Endodermal cell (in vitro differentiated cells): ENCODE data around the gene TAS2R60. TPM values are rescaled to one million over a fixed set of nuclear protein-coding genes. Genes with fewer than 3 reads are reported as not detected.

ENCODE experiments used
- DNase-seq: peaks from one replicate; pipeline ENCODE4 v3.0.0-alpha.2; 2017
- H3K27ac ChIP-seq: 2 replicates; pipeline ENCODE4 v1.5.1; 2013; ENCODE audit warnings: mild to moderate bottlenecking, low read depth, low read length, moderate library complexity
- H3K27me3 ChIP-seq: 2 replicates; pipeline ENCODE4 v1.6.1; 2013; ENCODE audit warnings: mild to moderate bottlenecking, low read length, moderate library complexity; ENCODE audit not compliant: insufficient read depth, control insufficient read depth, poor library complexity, severe bottlenecking
- H3K36me3 ChIP-seq: 2 replicates; pipeline ENCODE4 v1.7.0; 2013; ENCODE audit warnings: mild to moderate bottlenecking, low read length, moderate library complexity; ENCODE audit not compliant: control insufficient read depth, insufficient read depth
- H3K4me1 ChIP-seq: one replicate; pipeline ENCODE4 v1.7.0; 2013; ENCODE audit warnings: low read length; ENCODE audit not compliant: control insufficient read depth, insufficient read depth
- H3K4me3 ChIP-seq: 2 replicates; pipeline ENCODE4 v1.5.1; 2013; ENCODE audit warnings: mild to moderate bottlenecking, low read length, moderate library complexity
- H3K9ac ChIP-seq: 2 replicates; pipeline ENCODE4 v1.6.1; 2013; ENCODE audit warnings: mild to moderate bottlenecking, low read length, moderate library complexity; ENCODE audit not compliant: poor library complexity, severe bottlenecking; ENCODE audit errors: extremely low read depth
- H3K9me3 ChIP-seq: 2 replicates; pipeline ENCODE4 v1.6.1; 2013; ENCODE audit warnings: mild to moderate bottlenecking, low read length, moderate library complexity; ENCODE audit not compliant: control insufficient read depth
- H3K27ac Mint-ChIP-seq: 2 replicates; pipeline ENCODE4 v1.8.0; 2020; ENCODE audit warnings: mixed read lengths
- H3K27me3 Mint-ChIP-seq: 2 replicates; pipeline ENCODE4 v1.8.0; 2021; ENCODE audit warnings: mild to moderate bottlenecking, mixed read lengths; ENCODE audit not compliant: insufficient read depth
- H3K36me3 Mint-ChIP-seq: 2 replicates; pipeline ENCODE4 v1.8.0; 2020; ENCODE audit warnings: low read depth, mixed read lengths
- H3K4me1 Mint-ChIP-seq: 2 replicates; pipeline ENCODE4 v1.8.0; 2020; ENCODE audit warnings: mixed read lengths
- H3K4me3 Mint-ChIP-seq: 2 replicates; pipeline ENCODE4 v1.8.0; 2020; ENCODE audit warnings: mild to moderate bottlenecking, moderate library complexity, mixed read lengths
- H3K9me3 Mint-ChIP-seq: 2 replicates; pipeline ENCODE4 v1.8.0; 2020; ENCODE audit warnings: mild to moderate bottlenecking, mixed read lengths
- CTCF ChIP-seq: fragments of 200-600 bp; sonication (generic); conservative IDR thresholded peaks from 2 replicates; pipeline ENCODE4 v1.5.0; 2021; ENCODE audit warnings: antibody characterized with exemption, mild to moderate bottlenecking
- WGBS, 2 experiments: methylation state at CpG; one replicate each; pipeline versions ENCODE4 v1.1.5 to v1.1.7; 2013; ENCODE audit warnings: missing lambda C conversion rate in 2 of 2, mixed read lengths in 1 of 2; ENCODE audit not compliant: insufficient coverage in 1 of 2, insufficient read length in 1 of 2; 5-methylcytosine and 5-hydroxymethylcytosine counted together
- total RNA-seq, 2 donors: library from RNA; stranded (reverse); fragmentation: NEBNext Ultra II Directional in 1 of 2; extraction: Animal tissue kit (Norgen Biotek cat#: 25700) in 1 of 2; gene quantifications; 2 replicates in 1 of 2; 3 replicates in 1 of 2; pipeline ENCODE4 v1.2.1, GENCODE V29; 2021

Gene TAS2R60
- total RNA-seq, 2 donors from 2014 or later = 0.37 TPM; not detected in 1

GRCh38 chr7:143487566-143487965 lies 44.3 kb downstream of the TAS2R60 start:
- Histone ChIP-seq H3K27me3 (no peaks in the 10 kb centered on the region), H3K36me3 (no peaks in the 10 kb centered on the region), H3K4me3 (no peak overlapping the region), H3K9me3 (no peaks in the 10 kb centered on the region), H3K4me1 (no peaks in the 10 kb centered on the region), H3K9ac (no peak overlapping the region), H3K27ac (no peak overlapping the region)
- WGBS, 2 experiments = 89 to 100% methylated on average over 4 to 5 of the region's 5 CpGs
- no peak overlapping the region for H3K4me3 Mint-ChIP-seq
- H3K36me3 Mint-ChIP-seq = no peaks in the 10 kb centered on the region
- no peak for DNase-seq
- peaks cover 6% of the 10 kb centered on the region for H3K4me1 Mint-ChIP-seq
- TF ChIP-seq CTCF = no peak
- H3K27ac Mint-ChIP-seq = no peak overlapping the region
- H3K27me3 Mint-ChIP-seq = no peaks in the 10 kb centered on the region
- H3K9me3 Mint-ChIP-seq = no peaks in the 10 kb centered on the region

GRCh38 chr7:143490717-143491306 lies 47.6 kb downstream of the TAS2R60 start:
- Histone ChIP-seq H3K27me3 (no peaks in the 10 kb centered on the region), H3K36me3 (no peaks in the 10 kb centered on the region), H3K27ac (no peak overlapping the region), H3K9ac (no peak overlapping the region), H3K4me3 (no peak overlapping the region), H3K9me3 (no peaks in the 10 kb centered on the region), H3K4me1 (no peaks in the 10 kb centered on the region)
- peak; percentile 87 for DNase-seq
- Mint-ChIP-seq H3K27ac (no peak overlapping the region), H3K9me3 (no peaks in the 10 kb centered on the region), H3K27me3 (peaks cover 3% of the 10 kb centered on the region), H3K4me3 (no peak overlapping the region), H3K4me1 (peaks cover 6% of the 10 kb centered on the region), H3K36me3 (no peaks in the 10 kb centered on the region)
- WGBS, 2 experiments = 100% methylated on average over 1 of the region's 1 CpG
- TF ChIP-seq CTCF = peak; percentile 86

GRCh38 chr7:143492043-143492471 lies 48.8 kb downstream of the TAS2R60 start:
- Histone ChIP-seq H3K9ac (no peak overlapping the region), H3K9me3 (no peaks in the 10 kb centered on the region), H3K4me3 (no peak overlapping the region), H3K36me3 (no peaks in the 10 kb centered on the region), H3K27ac (no peak overlapping the region), H3K4me1 (no peaks in the 10 kb centered on the region), H3K27me3 (peaks cover 9% of the 10 kb centered on the region)
- Mint-ChIP-seq H3K9me3 (no peaks in the 10 kb centered on the region), H3K4me1 (peaks cover 6% of the 10 kb centered on the region), H3K27me3 (peaks cover 11% of the 10 kb centered on the region), H3K4me3 (no peak overlapping the region), H3K36me3 (no peaks in the 10 kb centered on the region), H3K27ac (no peak overlapping the region)
- no peak for TF ChIP-seq CTCF
- WGBS, 2 experiments = 93 to 100% methylated on average over 1 to 2 of the region's 2 CpGs
- DNase-seq = no peak
